HCT116 (cell line): ENCODE results near the gene PAQR4.

ENCODE experiments used
- CTCF ChIP-seq, 3 experiments: fragments of 200-600 bp in 1 of 3; sonication (generic) in 1 of 3; IDR thresholded peaks in 2 of 3; conservative IDR thresholded peaks in 1 of 3; 2 replicates each; pipeline ENCODE4 v1.5.1; 2012 to 2017; ENCODE audit warnings: low read depth in 2 of 3, low read length in 2 of 3, antibody characterized with exemption in 1 of 3, borderline replicate concordance in 1 of 3, control low read depth in 1 of 3, mild to moderate bottlenecking in 1 of 3, mixed read lengths in 1 of 3, mixed run types in 1 of 3, moderate library complexity in 1 of 3; ENCODE audit not compliant: insufficient read depth in 1 of 3
- EZH2 ChIP-seq: fragments of 200-600 bp; sonication (generic); IDR thresholded peaks from 2 replicates; pipeline ENCODE4 v1.6.1; 2017; ENCODE audit warnings: antibody characterized with exemption, mixed run types
- MAX ChIP-seq: IDR thresholded peaks from 2 replicates; pipeline ENCODE4 v1.6.1; 2012
- REST ChIP-seq: IDR thresholded peaks from 2 replicates; pipeline ENCODE4 v1.6.1; 2012; ENCODE audit warnings: low read depth
- SRF ChIP-seq: IDR thresholded peaks from 2 replicates; pipeline ENCODE4 v1.6.1; 2012; ENCODE audit warnings: low read depth
- YY1 ChIP-seq: IDR thresholded peaks from 2 replicates; pipeline ENCODE4 v1.6.1; 2011; ENCODE audit warnings: low read length, low read depth, moderate library complexity, mild to moderate bottlenecking; ENCODE audit not compliant: insufficient replicate concordance; ENCODE audit errors: extremely low read depth

GRCh38 chr16:2970563-2970962 is 1.4 kb downstream of the PAQR4 start:
- no peak for TF ChIP-seq EZH2
- TF ChIP-seq YY1: no peak
- TF ChIP-seq CTCF (IDR thresholded peaks at IDR 0.05 in 2 of 3, conservative IDR thresholded peaks at IDR 0.05 in 1 of 3; ENCODE audit: borderline replicate concordance in 1 of 3, insufficient read depth in 1 of 3, low read depth in 2 of 3, low read length in 2 of 3): no peak
- TF ChIP-seq MAX: no peak
- no peak for TF ChIP-seq REST
- TF ChIP-seq SRF: no peak
